ENCODE data around the gene RPL13A. TPM values are rescaled to one million over a fixed set of nuclear protein-coding genes. Genes with fewer than 3 reads are reported as not detected.
"Not testable (repeated sequence)": the region's sequence is repeated elsewhere in the genome, so short reads cannot be mapped to it uniquely, and the experiment has no call there.

RPL13A gene
- total RNA-seq, 2 experiments from 2014 or later, result 1,992 to 2,019 TPM

GRCh38 chr19:49456326-49456725 is 31.1 kb upstream of the RPL13A start:
- peaks cover 26% of the 10 kb centered on the region for H3K4me1 Mint-ChIP-seq (ENCODE audit: low read depth)

GRCh38 chr19:49458567-49458903 is 28.9 kb upstream of the RPL13A start:
- ATAC-seq (no peak), DNase-seq (no peak)
- Mint-ChIP-seq H3K4me1 (ENCODE audit: low read depth) (peaks cover 16% of the 10 kb centered on the region), H3K27ac (no peak overlapping the region), H3K27me3 (ENCODE audit: low read depth) (no peaks in the 10 kb centered on the region), H3K36me3 (ENCODE audit: low read depth) (peaks cover 18% of the 10 kb centered on the region), H3K9me3 (ENCODE audit: insufficient read depth) (no peaks in the 10 kb centered on the region), H3K4me3 (no peak overlapping the region)
- ChIA-PET POLR2A (interaction anchor here (1.0 kb wide), 1 partner anchor 11 kb away, joined by 3 read pairs; no protein-coding TSS in a partner anchor), CTCF (interaction anchor here (1.2 to 1.3 kb wide), 2 partner anchors 15 to 18 kb away, joined by 3 to 7 read pairs; partner anchors contain the start of gene FLT3LG)

More at GRCh38 chr19:49456326-49456725, 31.1 kb upstream of the RPL13A start:
- peaks cover 20% of the 10 kb centered on the region for H3K36me3 Mint-ChIP-seq (ENCODE audit: low read depth)
- ChIA-PET CTCF (interaction anchor here (1.1 to 8.6 kb wide), 2 partner anchors 15 to 20 kb away, joined by 3 to 114 read pairs; partner anchors contain the start of gene FLT3LG), POLR2A (interaction anchor here (1.0 kb wide), 1 partner anchor 13 kb away, joined by 3 read pairs; no protein-coding TSS in a partner anchor)
- ATAC-seq (no peak), DNase-seq (no peak)
- no peaks in the 10 kb centered on the region for H3K27me3 Mint-ChIP-seq (ENCODE audit: low read depth)
- peak overlapping the region; percentile 10 for H3K27ac Mint-ChIP-seq
- no peaks in the 10 kb centered on the region for H3K9me3 Mint-ChIP-seq (ENCODE audit: insufficient read depth)
- H3K4me3 Mint-ChIP-seq, result no peak overlapping the region

GRCh38 chr19:49459388-49459787 is 28.0 kb upstream of the RPL13A start:
- H3K27ac Mint-ChIP-seq, result no peak overlapping the region
- peaks cover 18% of the 10 kb centered on the region for H3K36me3 Mint-ChIP-seq (ENCODE audit: low read depth)
- DNase-seq, result no peak
- peaks cover 11% of the 10 kb centered on the region for H3K4me1 Mint-ChIP-seq (ENCODE audit: low read depth)
- ChIA-PET POLR2A (no interaction called here), CTCF (no interaction called here)
- no peak for ATAC-seq
- H3K4me3 Mint-ChIP-seq, result no peak overlapping the region
- no peaks in the 10 kb centered on the region for H3K9me3 Mint-ChIP-seq (ENCODE audit: insufficient read depth)
- no peaks in the 10 kb centered on the region for H3K27me3 Mint-ChIP-seq (ENCODE audit: low read depth)

- H3K4me1 Mint-ChIP-seq (ENCODE audit: low read depth); H3K9me3 Mint-ChIP-seq (ENCODE audit: insufficient read depth); ATAC-seq; H3K27ac Mint-ChIP-seq; DNase-seq; H3K4me3 Mint-ChIP-seq; POLR2A ChIA-PET; CTCF ChIA-PET; H3K27me3 Mint-ChIP-seq (ENCODE audit: low read depth): not testable (repeated sequence)
- H3K36me3 Mint-ChIP-seq (ENCODE audit: low read depth), result peaks cover 15% of the 10 kb centered on the region
Measured at GRCh38 chr19:49461130-49461529, 26.3 kb upstream of the RPL13A start.

GRCh38 chr19:49461656-49462055 is 25.8 kb upstream of the RPL13A start:
- ATAC-seq (no peak), DNase-seq (no peak)
- Mint-ChIP-seq H3K27me3 (ENCODE audit: low read depth) (no peaks in the 10 kb centered on the region), H3K27ac (no peak overlapping the region), H3K4me1 (ENCODE audit: low read depth) (no peaks in the 10 kb centered on the region), H3K4me3 (no peak overlapping the region), H3K36me3 (ENCODE audit: low read depth) (peaks cover 16% of the 10 kb centered on the region), H3K9me3 (ENCODE audit: insufficient read depth) (no peaks in the 10 kb centered on the region)
- POLR2A ChIA-PET, result no interaction called here
- CTCF ChIA-PET, result no interaction called here

- ATAC-seq, result no peak
- Mint-ChIP-seq H3K36me3 (ENCODE audit: low read depth) (peaks cover 13% of the 10 kb centered on the region), H3K9me3 (ENCODE audit: insufficient read depth) (no peaks in the 10 kb centered on the region), H3K27me3 (ENCODE audit: low read depth) (no peaks in the 10 kb centered on the region), H3K27ac (peak overlapping the region; percentile 33), H3K4me3 (no peak overlapping the region), H3K4me1 (ENCODE audit: low read depth) (no peaks in the 10 kb centered on the region)
- CTCF ChIA-PET, result no interaction called here
- POLR2A ChIA-PET, result no interaction called here
- no peak for DNase-seq
Measured at GRCh38 chr19:49462492-49462891, 24.9 kb upstream of the RPL13A start.

- ChIA-PET CTCF (interaction anchor here (1.3 kb wide), 1 partner anchor 12 kb away, joined by 3 read pairs; no protein-coding TSS in a partner anchor), POLR2A (interaction anchor here (0.7 to 2.1 kb wide), 2 partner anchors 11 to 180 kb away, joined by 3 to 10 read pairs; partner anchors contain the start of gene ALDH16A1)
- Mint-ChIP-seq H3K27ac (no peak overlapping the region), H3K4me3 (no peak overlapping the region), H3K9me3 (ENCODE audit: insufficient read depth) (no peaks in the 10 kb centered on the region), H3K27me3 (ENCODE audit: low read depth) (no peaks in the 10 kb centered on the region), H3K4me1 (ENCODE audit: low read depth) (peaks cover 15% of the 10 kb centered on the region), H3K36me3 (ENCODE audit: low read depth) (peaks cover 16% of the 10 kb centered on the region)
- DNase-seq (no peak), ATAC-seq (no peak)
Measured at GRCh38 chr19:49463960-49464740, 23.3 kb upstream of the RPL13A start.

- no peak overlapping the region for H3K27ac Mint-ChIP-seq
- POLR2A ChIA-PET, result interaction anchor here (2.1 kb wide), 1 partner anchor 12 kb away, joined by 10 read pairs; the partner anchor contains the start of gene ALDH16A1
- H3K4me3 Mint-ChIP-seq, result no peak overlapping the region
- H3K27me3 Mint-ChIP-seq (ENCODE audit: low read depth), result no peaks in the 10 kb centered on the region
- peaks cover 26% of the 10 kb centered on the region for H3K4me1 Mint-ChIP-seq (ENCODE audit: low read depth)
- DNase-seq (no peak), ATAC-seq (no peak)
- CTCF ChIA-PET, result interaction anchor here (1.3 kb wide), 1 partner anchor 13 kb away, joined by 3 read pairs; no protein-coding TSS in a partner anchor
- H3K9me3 Mint-ChIP-seq (ENCODE audit: insufficient read depth), result no peaks in the 10 kb centered on the region
- H3K36me3 Mint-ChIP-seq (ENCODE audit: low read depth), result peaks cover 10% of the 10 kb centered on the region
Measured at GRCh38 chr19:49465371-49465770, 22.0 kb upstream of the RPL13A start.

- Mint-ChIP-seq H3K9me3 (ENCODE audit: insufficient read depth) (no peaks in the 10 kb centered on the region), H3K27ac (peak overlapping the region; percentile 99), H3K36me3 (ENCODE audit: low read depth) (peaks cover 9% of the 10 kb centered on the region), H3K27me3 (ENCODE audit: low read depth) (no peaks in the 10 kb centered on the region), H3K4me1 (ENCODE audit: low read depth) (peaks cover 50% of the 10 kb centered on the region), H3K4me3 (peak overlapping the region; percentile 70)
- no peak for ATAC-seq
- ChIA-PET CTCF (interaction anchor here (1.7 to 6.4 kb wide), 3 partner anchors 15 to 78 kb away, joined by 3 to 114 read pairs (median 51); partner anchors contain the start of genes ALDH16A1 and PIH1D1), POLR2A (interaction anchor here (1.2 to 3.6 kb wide), 2 partner anchors 15 to 24 kb away, joined by 3 to 62 read pairs; partner anchors contain the start of genes ALDH16A1 and PIH1D1)
- no peak for DNase-seq
Measured at GRCh38 chr19:49468199-49468598, 19.2 kb upstream of the RPL13A start.

- peak overlapping the region; percentile 70 for H3K4me3 Mint-ChIP-seq
- H3K9me3 Mint-ChIP-seq (ENCODE audit: insufficient read depth), result no peaks in the 10 kb centered on the region
- peak; percentile 96 for DNase-seq
- H3K27me3 Mint-ChIP-seq (ENCODE audit: low read depth), result no peaks in the 10 kb centered on the region
- peaks cover 56% of the 10 kb centered on the region for H3K4me1 Mint-ChIP-seq (ENCODE audit: low read depth)
- POLR2A ChIA-PET, result interaction anchor here (0.6 to 3.6 kb wide), 6 partner anchors 11 to 299 kb away, joined by 3 to 62 read pairs (median 3); partner anchors contain the start of genes ALDH16A1 and PIH1D1
- CTCF ChIA-PET, result interaction anchor here (0.6 to 6.4 kb wide), 9 partner anchors 16 to 210 kb away, joined by 3 to 114 read pairs (median 4); partner anchors contain the start of genes ALDH16A1 and PIH1D1
- H3K36me3 Mint-ChIP-seq (ENCODE audit: low read depth), result peaks cover 9% of the 10 kb centered on the region
- H3K27ac Mint-ChIP-seq, result peak overlapping the region; percentile 99
- ATAC-seq, result peak; percentile 80
Measured at GRCh38 chr19:49468746-49469447, 18.5 kb upstream of the RPL13A start.

- Mint-ChIP-seq H3K4me3 (peak overlapping the region; percentile 46), H3K36me3 (ENCODE audit: low read depth) (peaks cover 16% of the 10 kb centered on the region), H3K9me3 (ENCODE audit: insufficient read depth) (no peaks in the 10 kb centered on the region), H3K27me3 (ENCODE audit: low read depth) (no peaks in the 10 kb centered on the region), H3K4me1 (ENCODE audit: low read depth) (peaks cover 56% of the 10 kb centered on the region), H3K27ac (peak overlapping the region; percentile 99)
- ATAC-seq, result peak; percentile 53
- ChIA-PET CTCF (interaction anchor here (0.8 to 6.4 kb wide), 22 partner anchors 13 to 372 kb away, joined by 3 to 114 read pairs (median 4); partner anchors contain the start of genes ALDH16A1, PIH1D1 and RPS11), POLR2A (interaction anchor here (0.8 to 3.6 kb wide), 6 partner anchors 14 to 297 kb away, joined by 3 to 62 read pairs (median 4); partner anchors contain the start of genes ALDH16A1, CD37 and PIH1D1)
- DNase-seq, result peak; percentile 93
Measured at GRCh38 chr19:49469828-49470614, 17.4 kb upstream of the RPL13A start.
